ENCODE results near the gene RFX2. TPM values are rescaled to one million over a fixed set of nuclear protein-coding genes. Genes with fewer than 3 reads are reported as not detected.

RFX2 gene
- total and polyA plus RNA-seq, 7 donors, result 1.2 to 21.2 (median 14.3) TPM

GRCh38 chr19:6005321-6006069 lies 104.8 kb downstream of the RFX2 start:
- peaks cover 31 to 95% (median 51%) of the 10 kb centered on the region in 4 donors for H3K36me3 ChIP-seq
- intact Hi-C loops (cut with DNase I), result no loop called here
- 85 to 87% methylated on average over 18 of the region's 18 CpGs for WGBS, 2 donors
- TF ChIP-seq EP300 (IDR thresholded peaks at IDR 0.05), result no peak
- TF ChIP-seq POLR2AphosphoS5 (IDR thresholded peaks at IDR 0.05), result no peak
- TF ChIP-seq CTCF (IDR thresholded peaks at IDR 0.05), result no peak
- TF ChIP-seq POLR2A (IDR thresholded peaks at IDR 0.05), result no peak
- H3K27me3 ChIP-seq, result no peaks in the 10 kb centered on the region
- no peak for DNase-seq
- H3K27ac ChIP-seq, result no peak overlapping the region
- no peak overlapping the region for H3K4me3 ChIP-seq
- H3K9me3 ChIP-seq, result no peaks in the 10 kb centered on the region
- no peaks in the 10 kb centered on the region for H3K4me1 ChIP-seq

- TF ChIP-seq POLR2AphosphoS5 (IDR thresholded peaks at IDR 0.05) (no peak), POLR2A (IDR thresholded peaks at IDR 0.05) (no peak), CTCF (IDR thresholded peaks at IDR 0.05) (no peak), EP300 (IDR thresholded peaks at IDR 0.05) (no peak)
- no peak for DNase-seq
- Histone ChIP-seq H3K4me1 (no peaks in the 10 kb centered on the region), H3K27ac (no peak overlapping the region), H3K36me3 (peaks cover 42 to 96% (median 49%) of the 10 kb centered on the region in 4 donors), H3K9me3 (no peaks in the 10 kb centered on the region), H3K4me3 (no peak overlapping the region), H3K27me3 (no peaks in the 10 kb centered on the region)
- intact Hi-C loops (cut with DNase I), result no loop called here
- 81 to 84% methylated on average over 10 of the region's 10 CpGs for WGBS, 2 donors
Measured at GRCh38 chr19:6003976-6004375, 106.3 kb downstream of the RFX2 start.

GRCh38 chr19:6002591-6002990 lies 107.7 kb downstream of the RFX2 start:
- no peaks in the 10 kb centered on the region for H3K4me1 ChIP-seq
- no peaks in the 10 kb centered on the region for H3K27me3 ChIP-seq
- WGBS, 2 donors, result 94 to 95% methylated on average over 26 of the region's 26 CpGs
- H3K27ac ChIP-seq, result no peak overlapping the region
- no peak for TF ChIP-seq POLR2A (IDR thresholded peaks at IDR 0.05)
- no peak for TF ChIP-seq CTCF (IDR thresholded peaks at IDR 0.05)
- no peak for TF ChIP-seq POLR2AphosphoS5 (IDR thresholded peaks at IDR 0.05)
- no peak for TF ChIP-seq EP300 (IDR thresholded peaks at IDR 0.05)
- intact Hi-C loops (cut with DNase I), result no loop called here
- peaks cover 40 to 98% (median 48%) of the 10 kb centered on the region in 4 donors for H3K36me3 ChIP-seq
- no peak for DNase-seq
- H3K9me3 ChIP-seq, result no peaks in the 10 kb centered on the region
- H3K4me3 ChIP-seq, result no peak overlapping the region

- 71 to 90% methylated on average over 7 of the region's 7 CpGs for WGBS, 2 donors
- Histone ChIP-seq H3K27ac (no peak overlapping the region), H3K27me3 (no peaks in the 10 kb centered on the region), H3K36me3 (peaks cover 36 to 98% (median 46%) of the 10 kb centered on the region in 4 donors), H3K4me1 (no peaks in the 10 kb centered on the region), H3K9me3 (no peaks in the 10 kb centered on the region), H3K4me3 (no peak overlapping the region)
- DNase-seq, result no peak
- intact Hi-C loops (cut with DNase I), result no loop called here
- TF ChIP-seq CTCF (IDR thresholded peaks at IDR 0.05) (no peak), EP300 (IDR thresholded peaks at IDR 0.05) (no peak), POLR2AphosphoS5 (IDR thresholded peaks at IDR 0.05) (no peak), POLR2A (IDR thresholded peaks at IDR 0.05) (no peak)
Measured at GRCh38 chr19:6000228-6000847, 110.0 kb downstream of the RFX2 start.
